Activated naive CD4-positive, alpha-beta T cell (primary cell): ENCODE results near the gene PREB.
A peak's percentile ranks its signal among the peaks of the same experiment; 100 is the strongest.
"Not testable (repeated sequence)": the region's sequence is repeated elsewhere in the genome, so short reads cannot be mapped to it uniquely, and the experiment has no call there.

Experiments
- DNase-seq, 4 experiments: peaks; one replicate each; lab custom pipeline; 2025; lab: John Stamatoyannopoulos, UW

Gene PREB

GRCh38 chr2:27133905-27134780, at the start of gene PREB:
Gene PREB, minus strand, starts transcription at chr2:27134636. Its CDS starts 215 bp downstream, at chr2:27134421.
- DNase-seq, result peak; percentile 94 to 98 (median 97)

DNA sequence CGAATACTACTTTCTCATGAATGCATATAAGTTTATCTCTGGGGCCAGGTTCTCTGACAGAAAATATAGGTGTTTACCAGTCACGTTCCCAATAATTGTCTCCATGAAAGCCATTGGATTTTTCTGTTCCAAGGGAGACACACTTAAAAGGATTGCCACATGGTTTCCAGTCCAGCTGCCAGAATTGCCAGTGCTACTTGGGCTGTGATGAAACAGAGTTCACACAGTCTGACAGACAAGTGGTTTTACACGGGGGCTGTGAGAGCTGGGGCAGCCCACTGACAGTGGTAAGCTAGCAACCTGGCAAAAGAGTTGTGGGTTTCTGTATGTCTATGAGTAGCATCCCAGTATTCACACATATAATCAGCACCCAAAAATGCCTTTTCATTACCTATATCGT, 49.7 kb upstream of the PREB start:
- no peak for DNase-seq

DNA sequence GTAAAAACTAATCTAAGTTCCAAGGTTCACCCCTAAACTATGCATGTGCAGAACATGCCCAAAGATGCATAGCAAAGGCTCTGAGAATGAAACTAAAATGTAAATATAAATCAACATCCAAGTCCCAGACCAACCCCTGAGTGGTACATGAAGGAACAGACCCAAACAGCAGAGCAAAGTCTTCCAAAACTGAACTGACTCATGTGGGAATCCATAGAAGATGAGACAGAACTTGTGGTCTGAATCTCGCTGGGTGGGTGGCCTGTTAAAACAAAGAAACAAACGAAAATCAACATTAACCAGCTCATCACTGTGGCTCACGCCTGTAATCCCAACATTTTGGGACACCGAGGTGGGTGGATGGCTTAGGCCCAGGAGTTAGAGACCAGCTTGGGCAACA, 47.9 kb upstream of the PREB start:
- DNase-seq, result no peak

- no peak for DNase-seq
Observed at GRCh38 chr2:27179344-27180000, 45.0 kb upstream of the PREB start.

DNA sequence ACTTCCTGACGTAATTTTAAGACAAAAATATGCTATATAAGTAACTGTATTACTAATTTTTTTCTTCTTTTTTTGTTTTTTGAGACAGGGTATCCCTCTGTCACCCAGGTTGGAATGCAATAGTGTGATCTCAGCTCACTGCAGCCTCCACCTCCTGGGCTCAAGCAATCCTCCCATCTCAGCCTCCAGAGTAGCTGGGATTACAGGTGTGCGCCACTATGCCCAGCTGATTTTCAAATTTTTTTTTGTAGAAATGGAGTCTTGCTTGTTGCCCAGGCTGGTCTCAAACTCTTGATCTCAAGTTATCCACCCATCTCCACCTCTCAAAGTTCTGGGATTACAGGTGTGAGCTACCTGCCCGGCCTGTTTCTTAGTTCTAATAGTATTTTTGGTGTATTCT, 44.0 kb upstream of the PREB start:
- DNase-seq, result no peak

DNA sequence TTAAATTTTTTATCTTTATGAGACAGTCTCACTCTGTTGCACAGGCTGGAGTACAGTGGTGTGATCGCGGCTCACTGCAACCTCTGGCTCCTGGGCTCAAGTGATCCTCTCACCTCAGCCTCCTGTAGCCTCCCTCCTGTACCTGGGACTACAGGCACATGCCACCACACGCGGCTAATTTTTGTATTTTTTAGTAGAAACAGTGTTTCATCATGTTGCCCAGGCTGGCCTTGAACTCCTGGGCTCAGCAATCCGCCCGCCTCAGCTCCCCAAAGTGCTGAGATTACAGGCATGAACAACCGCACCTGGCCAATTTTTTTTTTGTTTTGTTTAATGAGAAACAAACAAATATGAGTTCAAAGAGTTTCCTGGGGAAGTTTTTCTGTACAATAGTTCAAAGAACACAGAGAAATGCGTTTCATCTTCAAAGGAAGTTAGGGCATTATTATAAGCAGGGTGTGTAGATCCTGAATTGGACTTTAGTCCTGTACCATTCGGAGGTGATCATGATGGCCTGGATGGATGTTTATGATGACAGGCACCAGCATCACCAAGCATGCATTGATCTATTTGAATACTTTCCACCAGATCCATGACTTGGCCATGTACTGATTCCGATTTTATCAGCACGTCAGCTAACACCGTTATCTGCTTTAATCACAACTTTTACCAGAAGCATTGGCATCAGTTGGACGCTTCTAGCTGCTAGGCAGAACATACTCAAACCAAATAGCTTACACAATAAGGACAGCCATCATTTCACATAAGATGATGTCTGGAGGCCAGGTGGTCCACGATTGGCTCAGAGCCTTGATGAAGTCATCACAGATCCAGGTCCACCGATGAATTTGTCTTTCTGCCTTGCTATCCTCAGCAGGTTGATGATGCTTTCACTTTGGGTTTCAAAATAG, 43.3 kb upstream of the PREB start:
- DNase-seq, result no peak

DNA sequence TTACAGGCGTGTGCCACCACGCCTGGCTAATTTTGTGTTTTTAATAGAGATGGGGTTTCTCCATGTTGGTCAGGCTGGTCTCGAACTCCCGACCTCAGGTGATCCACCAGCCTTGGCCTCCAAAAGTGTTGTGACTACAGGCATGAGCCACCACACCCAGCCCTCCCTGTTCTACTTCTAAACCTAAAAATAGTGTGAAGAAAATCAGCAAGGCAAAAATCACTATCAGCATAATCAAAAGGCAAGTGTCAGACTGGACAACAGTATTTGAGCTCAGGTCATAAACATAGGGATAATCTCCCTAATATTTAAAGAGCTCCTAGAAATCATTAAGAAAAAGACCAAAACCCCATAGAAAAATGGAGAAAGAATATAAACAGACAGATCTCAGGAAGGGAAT, 41.3 kb upstream of the PREB start:
- DNase-seq, result not testable (repeated sequence)

- no peak for DNase-seq
Observed at GRCh38 chr2:27175330-27175729, 40.9 kb upstream of the PREB start.

- no peak for DNase-seq
Observed at GRCh38 chr2:27174638-27175037, 40.2 kb upstream of the PREB start.

- no peak for DNase-seq
Observed at GRCh38 chr2:27171351-27171848, 37.0 kb upstream of the PREB start.

DNA sequence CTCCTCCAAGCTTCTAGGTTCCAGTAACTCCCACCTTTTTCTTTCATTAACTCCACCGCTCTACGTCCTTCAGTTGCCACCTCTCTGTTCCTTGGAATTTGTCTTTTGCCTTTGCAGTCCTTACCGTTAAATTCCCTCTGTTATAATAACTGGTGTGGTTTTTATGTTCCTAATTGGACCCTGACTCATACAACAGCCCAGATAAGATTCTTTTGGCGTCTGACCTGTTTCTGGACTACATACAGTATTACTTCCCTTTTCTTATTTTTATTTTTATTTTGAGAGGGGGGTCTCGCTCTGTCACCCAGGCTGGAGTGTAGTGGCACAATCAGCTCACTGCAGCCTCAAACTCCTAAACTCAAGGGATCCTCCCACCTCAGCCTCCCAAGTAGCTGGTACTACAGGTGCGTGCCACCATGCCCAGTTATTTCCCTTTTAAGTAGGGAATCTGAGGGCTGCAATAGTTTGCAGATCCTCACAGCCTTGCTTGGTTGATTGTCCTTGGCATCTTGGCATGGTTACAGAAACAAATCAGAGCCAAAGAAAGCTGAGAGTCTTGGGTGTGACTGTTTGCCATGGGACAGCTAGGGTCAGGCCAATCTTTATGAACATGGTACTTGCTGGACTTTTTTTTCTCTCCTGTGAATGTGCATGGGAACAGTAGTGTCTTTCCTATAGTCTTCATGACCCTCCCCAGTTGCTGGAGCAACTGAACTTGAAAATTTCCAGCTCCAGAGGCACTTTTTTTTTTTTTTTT, 36.3 kb upstream of the PREB start:
- DNase-seq, result no peak

GRCh38 chr2:27164960-27165763, 30.7 kb upstream of the PREB start:
- DNase-seq, result no peak

DNA sequence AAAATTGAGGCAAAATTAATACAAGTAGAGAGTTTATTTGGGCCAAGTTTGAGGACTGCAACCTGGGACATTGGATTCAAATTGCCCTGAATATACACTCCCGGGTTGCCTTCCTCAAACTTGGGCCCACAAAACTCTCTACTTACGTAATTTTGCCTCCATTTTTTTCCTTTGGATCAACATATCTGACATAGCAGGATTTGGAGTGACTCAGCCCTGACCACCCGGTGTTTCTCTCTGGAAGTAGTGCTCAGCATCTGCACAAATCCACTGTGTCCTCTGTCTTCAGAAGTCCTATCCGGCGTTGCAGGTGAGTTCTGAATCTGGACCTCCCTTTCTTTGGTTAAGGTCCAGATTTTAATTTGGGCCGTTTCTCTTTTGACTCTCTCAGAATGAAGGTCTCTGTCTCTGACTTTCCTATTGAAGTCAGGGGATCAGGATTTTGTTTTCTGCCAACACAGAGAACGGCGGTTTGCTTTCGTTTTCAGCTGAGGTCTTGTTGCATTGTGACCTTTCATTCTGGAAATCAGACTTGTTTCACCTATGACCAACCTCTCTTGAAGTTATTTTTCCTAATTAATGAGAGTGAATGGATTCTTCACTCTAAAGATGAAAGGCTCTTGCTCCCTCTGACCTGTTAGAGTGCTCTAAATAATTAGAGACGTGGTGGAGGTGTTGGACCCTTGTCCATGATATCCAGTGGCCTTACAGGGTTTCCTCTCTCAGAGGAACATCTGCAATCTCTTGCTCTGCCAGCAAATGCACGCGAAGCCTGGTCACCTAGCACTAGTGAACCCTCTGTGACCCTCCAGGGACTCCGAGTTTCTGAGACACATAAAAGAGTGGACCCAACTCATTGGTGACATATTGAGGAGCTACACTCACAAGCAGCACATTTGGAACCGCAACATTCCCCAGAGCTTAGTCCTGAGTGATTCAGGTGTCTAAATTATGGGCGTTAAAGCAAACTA, 28.0 kb upstream of the PREB start:
- DNase-seq, result no peak

DNA sequence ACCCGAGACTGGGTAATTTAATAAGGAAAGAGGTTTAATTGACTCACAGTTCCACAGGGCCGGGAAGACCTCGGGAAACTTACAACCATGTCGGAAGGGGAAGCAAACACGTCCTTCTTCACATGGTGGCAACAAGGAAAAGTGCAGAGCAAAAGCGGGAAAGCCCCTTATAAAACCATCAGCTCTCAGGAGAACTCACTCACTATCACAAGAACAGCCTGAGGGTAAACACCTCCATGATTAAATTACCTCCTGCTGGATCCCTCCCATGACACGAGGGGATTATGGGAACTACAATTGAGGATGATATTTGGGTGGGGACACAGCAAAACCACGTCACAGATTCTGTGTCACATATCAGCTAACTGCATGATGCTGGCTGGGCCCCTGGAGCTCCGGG, 25.8 kb upstream of the PREB start:
- DNase-seq, result no peak

DNA sequence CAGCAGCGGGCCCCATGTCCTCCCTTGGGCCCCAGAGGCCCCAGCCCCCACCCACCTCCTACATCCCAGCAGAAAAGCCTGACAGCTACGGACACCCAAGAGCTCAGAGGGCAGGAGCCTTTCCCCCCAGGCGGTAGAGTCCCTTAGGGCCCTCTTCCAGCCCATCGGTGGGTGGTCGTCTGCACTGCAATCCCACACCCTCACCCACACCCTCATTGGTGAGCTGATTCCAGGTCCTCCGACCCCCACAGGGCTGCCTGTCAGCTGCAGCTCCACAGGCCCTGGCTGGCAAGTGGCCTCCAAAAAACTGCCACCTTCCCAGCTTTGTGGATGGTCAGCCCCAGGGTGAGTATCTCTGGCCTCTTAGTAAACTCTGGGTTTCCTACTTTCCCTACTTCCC, 24.8 kb upstream of the PREB start:
- DNase-seq, result no peak

GRCh38 chr2:27158468-27158867, 24.0 kb upstream of the PREB start:
- no peak for DNase-seq

GRCh38 chr2:27155069-27155520, 20.7 kb upstream of the PREB start:
- no peak for DNase-seq

GRCh38 chr2:27154488-27154887, 20.1 kb upstream of the PREB start:
- no peak for DNase-seq

GRCh38 chr2:27152796-27153464, 18.5 kb upstream of the PREB start:
- no peak for DNase-seq
